Neural cell (in vitro differentiated cells): ENCODE results near the gene LRRC8D. TPM values are rescaled to one million over a fixed set of nuclear protein-coding genes. Genes with fewer than 3 reads are reported as not detected.
"Not testable (repeated sequence)": the region's sequence is repeated elsewhere in the genome, so short reads cannot be mapped to it uniquely, and the experiment has no call there.

ENCODE experiments used
- H2AFZ ChIP-seq: fragments of 200-600, 300-800 bp; sonication (generic), shearing (Covaris generic); 2 replicates; pipeline ENCODE4 v1.6.0; 2014; ENCODE audit warnings: low read depth, mild to moderate bottlenecking, antibody characterized with exemption, low read length, moderate library complexity
- H3F3A ChIP-seq: fragments of 200-600 bp; shearing (Covaris generic); 2 replicates; pipeline ENCODE4 v1.6.1; 2016; ENCODE audit warnings: mild to moderate bottlenecking, moderate library complexity, mixed read lengths, antibody characterized with exemption, low read length; ENCODE audit not compliant: insufficient read depth, poor library complexity, severe bottlenecking
- H3K27ac ChIP-seq: fragments of 200-600, 300-800 bp; sonication (generic), shearing (Covaris generic); 2 replicates; pipeline ENCODE4 v1.5.1; 2014; ENCODE audit warnings: mild to moderate bottlenecking, low read length, moderate library complexity
- H3K27me3 ChIP-seq: fragments of 300-800, 200-600 bp; sonication (generic), shearing (Covaris generic); 2 replicates; pipeline ENCODE4 v1.6.0; 2014; ENCODE audit warnings: mild to moderate bottlenecking, low read depth, low read length, moderate library complexity; ENCODE audit not compliant: insufficient read depth
- H3K36me3 ChIP-seq: fragments of 300-800, 200-600 bp; sonication (generic), shearing (Covaris generic); 2 replicates; pipeline ENCODE4 v1.5.1; 2014; ENCODE audit warnings: mild to moderate bottlenecking, antibody characterized with exemption, low read length, moderate library complexity; ENCODE audit not compliant: insufficient read depth
- H3K4me2 ChIP-seq: fragments of 300-800, 200-600 bp; sonication (generic), shearing (Covaris generic); 2 replicates; pipeline ENCODE4 v1.6.0; 2014; ENCODE audit warnings: mild to moderate bottlenecking, low read length
- H3K4me3 ChIP-seq: fragments of 300-800, 200-600 bp; sonication (generic), shearing (Covaris generic); 2 replicates; pipeline ENCODE4 v1.5.1; 2014; ENCODE audit warnings: mild to moderate bottlenecking, low read length, moderate library complexity
- H3K79me2 ChIP-seq: fragments of 200-600 bp; shearing (Covaris generic); replicated peaks from 2 replicates; pipeline ENCODE4 v1.6.0; 2014; ENCODE audit warnings: mild to moderate bottlenecking, low read length, moderate library complexity; ENCODE audit not compliant: insufficient read depth
- H3K9ac ChIP-seq: fragments of 300-800, 200-600 bp; sonication (generic), shearing (Covaris generic); 2 replicates; pipeline ENCODE4 v1.6.1; 2016; ENCODE audit warnings: mild to moderate bottlenecking, low read length, mixed read lengths
- H3K9me2 ChIP-seq: fragments of 200-600 bp; shearing (Covaris generic); 2 replicates; pipeline ENCODE4 v1.6.1; 2016; ENCODE audit warnings: mild to moderate bottlenecking, low read length, mixed read lengths; ENCODE audit not compliant: insufficient read depth
- H3K9me3 ChIP-seq: fragments of 200-600, 300-800 bp; sonication (generic), shearing (Covaris generic); 2 replicates; pipeline ENCODE4 v1.6.1; 2016; ENCODE audit warnings: mild to moderate bottlenecking, mixed run types, low read length, moderate library complexity, mixed read lengths
- H4K20me1 ChIP-seq: fragments of 200-600 bp; shearing (Covaris generic); 2 replicates; pipeline ENCODE4 v1.6.1; 2016; ENCODE audit warnings: mild to moderate bottlenecking, mixed run types; ENCODE audit not compliant: insufficient read depth
- EP300 ChIP-seq: fragments of 450-650 bp; conservative IDR thresholded peaks from 2 replicates; pipeline ENCODE4 v1.6.1; 2014; ENCODE audit warnings: antibody characterized with exemption, mild to moderate bottlenecking, moderate library complexity; ENCODE audit not compliant: poor library complexity, severe bottlenecking
- EZH2 ChIP-seq: fragments of 200-600, 300-800 bp; shearing (Covaris generic), sonication (generic); IDR thresholded peaks from 2 replicates; pipeline ENCODE4 v1.6.1; 2014; ENCODE audit warnings: antibody characterized with exemption, low read length, borderline replicate concordance, mild to moderate bottlenecking; ENCODE audit not compliant: insufficient read depth, poor library complexity, severe bottlenecking
- MXI1 ChIP-seq: fragments of 450-650 bp; conservative IDR thresholded peaks from 2 replicates; pipeline ENCODE4 v1.6.1; 2014; ENCODE audit warnings: antibody characterized with exemption, mild to moderate bottlenecking; ENCODE audit not compliant: poor library complexity, severe bottlenecking
- POLR2AphosphoS5 ChIP-seq: IDR thresholded peaks from 2 replicates; pipeline ENCODE4 v1.6.1; 2012
- RAD21 ChIP-seq: fragments of 450-650 bp; conservative IDR thresholded peaks from 2 replicates; pipeline ENCODE4 v1.6.1; 2014; ENCODE audit warnings: antibody characterized with exemption, mild to moderate bottlenecking, moderate library complexity
- SMC3 ChIP-seq: fragments of 450-650 bp; conservative IDR thresholded peaks from 2 replicates; pipeline ENCODE4 v1.6.1; 2014; ENCODE audit warnings: antibody characterized with exemption, mild to moderate bottlenecking, moderate library complexity; ENCODE audit not compliant: poor library complexity
- TAF1 ChIP-seq: IDR thresholded peaks from 2 replicates; pipeline ENCODE4 v1.6.1; 2012; ENCODE audit warnings: low read depth
- polyA plus RNA-seq: library from polyadenylated mRNA; depleted of rRNA; stranded (reverse); fragments of >200 nt; gene quantifications from 2 replicates; pipeline ENCODE4 v1.2.3, GENCODE V29; 2014
- TF ChIP-seq, protein P1 (sequence below): IDR thresholded peaks from 2 replicates; pipeline ENCODE4 v1.6.1; 2012; ENCODE audit warnings: borderline replicate concordance
- TF ChIP-seq, protein P2 (sequence below): fragments of 450-650 bp; IDR thresholded peaks from 2 replicates; pipeline ENCODE4 v1.5.1; 2014; ENCODE audit warnings: antibody characterized with exemption, mild to moderate bottlenecking, moderate library complexity; ENCODE audit not compliant: poor library complexity, severe bottlenecking

The LRRC8D gene
- polyA plus RNA-seq, 1 donor from 2014 or later, result 43.7 TPM

DNA sequence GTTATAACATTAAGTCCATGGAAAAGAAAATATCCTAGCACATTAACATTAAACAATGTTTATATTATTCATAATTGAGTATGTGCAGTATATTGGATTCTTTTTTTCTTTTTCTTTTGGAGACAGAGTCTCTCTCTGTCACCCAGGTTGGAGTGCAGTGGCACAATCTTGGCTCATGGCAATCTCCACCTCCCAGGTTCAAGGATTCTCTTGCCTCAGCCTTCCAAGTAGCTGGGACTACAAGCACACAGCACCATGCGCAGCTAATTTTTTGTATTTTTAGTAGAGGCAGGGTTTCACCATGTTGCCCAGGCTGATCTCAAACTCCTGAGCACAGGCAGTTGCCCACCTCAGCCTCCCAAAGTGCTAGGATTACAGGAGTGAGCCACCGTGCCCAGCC is 162.0 kb downstream of the LRRC8D start:
- not testable (repeated sequence) for H4K20me1 ChIP-seq, H3K4me3 ChIP-seq, H3F3A ChIP-seq, H3K4me2 ChIP-seq, H3K9me3 ChIP-seq, H3K9ac ChIP-seq, H3K9me2 ChIP-seq, H3K36me3 ChIP-seq, H3K79me2 ChIP-seq, H3K27ac ChIP-seq, H2AFZ ChIP-seq, H3K27me3 ChIP-seq

DNA sequence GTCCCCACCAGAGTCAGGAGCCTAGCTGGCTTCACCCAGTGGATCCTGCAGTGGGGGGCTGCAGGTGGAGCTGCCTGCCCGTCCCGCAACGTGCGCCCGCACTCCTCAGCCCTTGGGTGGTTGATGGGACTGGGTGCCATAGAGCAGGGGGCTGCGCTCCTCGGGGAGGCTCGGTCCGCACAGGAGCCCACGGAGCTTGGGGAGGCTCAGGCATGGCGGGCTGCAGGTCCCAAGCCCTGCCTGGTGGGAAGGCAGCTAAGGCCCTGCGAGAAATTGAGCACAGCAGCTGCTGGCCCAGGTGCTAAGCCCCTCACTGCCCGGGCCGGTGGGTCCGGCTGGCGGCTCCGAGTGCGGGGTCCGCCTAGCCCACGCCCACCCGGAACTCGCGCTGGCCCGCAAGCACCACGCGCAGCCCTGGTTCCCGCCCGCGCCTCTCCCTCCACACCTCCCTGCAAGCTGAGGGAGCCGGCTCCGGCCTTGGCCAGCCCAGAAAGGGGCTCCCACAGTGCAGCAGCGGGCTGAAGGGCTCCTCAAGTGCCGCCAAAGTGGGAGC is 163.8 kb downstream of the LRRC8D start:
- not testable (repeated sequence) for H4K20me1 ChIP-seq, H3K4me3 ChIP-seq, H3K27ac ChIP-seq, H3K9ac ChIP-seq, H2AFZ ChIP-seq, H3F3A ChIP-seq, H3K9me2 ChIP-seq, H3K4me2 ChIP-seq, H3K36me3 ChIP-seq, H3K79me2 ChIP-seq, H3K9me3 ChIP-seq, H3K27me3 ChIP-seq

- Histone ChIP-seq H3K27ac (no peak overlapping the region), H3K9me3 (no peaks in the 10 kb centered on the region), H3K4me3 (no peak overlapping the region), H3K9ac (no peak overlapping the region), H3F3A (no peaks in the 10 kb centered on the region), H3K9me2 (no peaks in the 10 kb centered on the region), H3K36me3 (no peaks in the 10 kb centered on the region), H3K27me3 (no peaks in the 10 kb centered on the region), H3K79me2 (no peaks in the 10 kb centered on the region), H3K4me2 (no peak overlapping the region), H4K20me1 (no peaks in the 10 kb centered on the region), H2AFZ (no peak overlapping the region)
- TF ChIP-seq SMC3 (no peak), MXI1 (no peak), POLR2AphosphoS5 (no peak), TAF1 (no peak), RAD21 (no peak), EZH2 (no peak), EP300 (no peak)
- TF ChIP-seq, protein P1, sequence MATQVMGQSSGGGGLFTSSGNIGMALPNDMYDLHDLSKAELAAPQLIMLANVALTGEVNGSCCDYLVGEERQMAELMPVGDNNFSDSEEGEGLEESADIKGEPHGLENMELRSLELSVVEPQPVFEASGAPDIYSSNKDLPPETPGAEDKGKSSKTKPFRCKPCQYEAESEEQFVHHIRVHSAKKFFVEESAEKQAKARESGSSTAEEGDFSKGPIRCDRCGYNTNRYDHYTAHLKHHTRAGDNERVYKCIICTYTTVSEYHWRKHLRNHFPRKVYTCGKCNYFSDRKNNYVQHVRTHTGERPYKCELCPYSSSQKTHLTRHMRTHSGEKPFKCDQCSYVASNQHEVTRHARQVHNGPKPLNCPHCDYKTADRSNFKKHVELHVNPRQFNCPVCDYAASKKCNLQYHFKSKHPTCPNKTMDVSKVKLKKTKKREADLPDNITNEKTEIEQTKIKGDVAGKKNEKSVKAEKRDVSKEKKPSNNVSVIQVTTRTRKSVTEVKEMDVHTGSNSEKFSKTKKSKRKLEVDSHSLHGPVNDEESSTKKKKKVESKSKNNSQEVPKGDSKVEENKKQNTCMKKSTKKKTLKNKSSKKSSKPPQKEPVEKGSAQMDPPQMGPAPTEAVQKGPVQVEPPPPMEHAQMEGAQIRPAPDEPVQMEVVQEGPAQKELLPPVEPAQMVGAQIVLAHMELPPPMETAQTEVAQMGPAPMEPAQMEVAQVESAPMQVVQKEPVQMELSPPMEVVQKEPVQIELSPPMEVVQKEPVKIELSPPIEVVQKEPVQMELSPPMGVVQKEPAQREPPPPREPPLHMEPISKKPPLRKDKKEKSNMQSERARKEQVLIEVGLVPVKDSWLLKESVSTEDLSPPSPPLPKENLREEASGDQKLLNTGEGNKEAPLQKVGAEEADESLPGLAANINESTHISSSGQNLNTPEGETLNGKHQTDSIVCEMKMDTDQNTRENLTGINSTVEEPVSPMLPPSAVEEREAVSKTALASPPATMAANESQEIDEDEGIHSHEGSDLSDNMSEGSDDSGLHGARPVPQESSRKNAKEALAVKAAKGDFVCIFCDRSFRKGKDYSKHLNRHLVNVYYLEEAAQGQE, result no peak
- TF ChIP-seq, protein P2, sequence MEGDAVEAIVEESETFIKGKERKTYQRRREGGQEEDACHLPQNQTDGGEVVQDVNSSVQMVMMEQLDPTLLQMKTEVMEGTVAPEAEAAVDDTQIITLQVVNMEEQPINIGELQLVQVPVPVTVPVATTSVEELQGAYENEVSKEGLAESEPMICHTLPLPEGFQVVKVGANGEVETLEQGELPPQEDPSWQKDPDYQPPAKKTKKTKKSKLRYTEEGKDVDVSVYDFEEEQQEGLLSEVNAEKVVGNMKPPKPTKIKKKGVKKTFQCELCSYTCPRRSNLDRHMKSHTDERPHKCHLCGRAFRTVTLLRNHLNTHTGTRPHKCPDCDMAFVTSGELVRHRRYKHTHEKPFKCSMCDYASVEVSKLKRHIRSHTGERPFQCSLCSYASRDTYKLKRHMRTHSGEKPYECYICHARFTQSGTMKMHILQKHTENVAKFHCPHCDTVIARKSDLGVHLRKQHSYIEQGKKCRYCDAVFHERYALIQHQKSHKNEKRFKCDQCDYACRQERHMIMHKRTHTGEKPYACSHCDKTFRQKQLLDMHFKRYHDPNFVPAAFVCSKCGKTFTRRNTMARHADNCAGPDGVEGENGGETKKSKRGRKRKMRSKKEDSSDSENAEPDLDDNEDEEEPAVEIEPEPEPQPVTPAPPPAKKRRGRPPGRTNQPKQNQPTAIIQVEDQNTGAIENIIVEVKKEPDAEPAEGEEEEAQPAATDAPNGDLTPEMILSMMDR, result no peak
Measured at GRCh38 chr1:89986020-89986419, 165.2 kb downstream of the LRRC8D start.

Other genes starting within 250 kb of the LRRC8D start
- gene LRRC8C, start 187.9 kb upstream of the LRRC8D start, polyA plus RNA-seq, result 0.68 and 0.78 TPM in 2 replicates
- 65.0 and 65.2 TPM in 2 replicates for gene ZNF326, start 174.1 kb downstream of the LRRC8D start, polyA plus RNA-seq